ENCODE measurements around the gene JDP2.

The JDP2 gene

GRCh38 chr14:75437201-75438143 lies 9.7 kb downstream of the JDP2 start:
- DNase-seq (ENCODE audit: low read depth): no peak

GRCh38 chr14:75438486-75439080 lies 10.8 kb downstream of the JDP2 start:
- DNase-seq (ENCODE audit: low read depth): no peak

- no peak for DNase-seq (ENCODE audit: low read depth)
These were observed 12.2 kb downstream of the JDP2 start for GRCh38 chr14:75439989-75440388.

- no peak for DNase-seq (ENCODE audit: low read depth)
These were observed 13.1 kb downstream of the JDP2 start for GRCh38 chr14:75440733-75441477.

GRCh38 chr14:75441728-75442127 lies 13.9 kb downstream of the JDP2 start:
- DNase-seq (ENCODE audit: low read depth): no peak

- DNase-seq (ENCODE audit: low read depth): no peak
These were observed 14.3 kb downstream of the JDP2 start for GRCh38 chr14:75442166-75442565.

- no peak for DNase-seq (ENCODE audit: low read depth)
These were observed 14.8 kb downstream of the JDP2 start for GRCh38 chr14:75442642-75443041.

- no peak for DNase-seq (ENCODE audit: low read depth)
These were observed 15.6 kb downstream of the JDP2 start for GRCh38 chr14:75443203-75443969.

- DNase-seq (ENCODE audit: low read depth): no peak
These were observed 17.4 kb downstream of the JDP2 start for GRCh38 chr14:75445236-75445635.

- no peak for DNase-seq (ENCODE audit: low read depth)
These were observed 18.1 kb downstream of the JDP2 start for GRCh38 chr14:75445963-75446362.

- no peak for DNase-seq (ENCODE audit: low read depth)
These were observed 18.6 kb downstream of the JDP2 start for GRCh38 chr14:75446447-75446846.

- no peak for DNase-seq (ENCODE audit: low read depth)
These were observed 20.4 kb downstream of the JDP2 start for GRCh38 chr14:75448209-75448608.

- no peak for DNase-seq (ENCODE audit: low read depth)
These were observed 21.2 kb downstream of the JDP2 start for GRCh38 chr14:75449036-75449435.

GRCh38 chr14:75449696-75450095 lies 21.9 kb downstream of the JDP2 start:
- DNase-seq (ENCODE audit: low read depth): no peak

GRCh38 chr14:75450381-75451276 lies 22.8 kb downstream of the JDP2 start:
- no peak for DNase-seq (ENCODE audit: low read depth)

- no peak for DNase-seq (ENCODE audit: low read depth)
These were observed 24.5 kb downstream of the JDP2 start for GRCh38 chr14:75452324-75452723.

- DNase-seq (ENCODE audit: low read depth): no peak
These were observed 25.3 kb downstream of the JDP2 start for GRCh38 chr14:75452900-75453816.

GRCh38 chr14:75453817-75454434 lies 26.1 kb downstream of the JDP2 start:
- DNase-seq (ENCODE audit: low read depth): no peak

GRCh38 chr14:75454963-75455546 lies 27.2 kb downstream of the JDP2 start:
- DNase-seq (ENCODE audit: low read depth): no peak
